22Rv1 (cell line): ENCODE results near the gene TGFBRAP1.

Source experiments
- CTCF ChIP-seq: fragments of 450-650 bp; IDR thresholded peaks from 2 replicates; pipeline ENCODE4 v1.5.1; 2017; ENCODE audit warnings: mild to moderate bottlenecking
- ZFX ChIP-seq: fragments of 450-650 bp; IDR thresholded peaks from 2 replicates; pipeline ENCODE4 v1.6.1; 2017; ENCODE audit warnings: antibody characterized with exemption, borderline replicate concordance

GRCh38 chr2:105307962-105308361, 21.6 kb downstream of the TGFBRAP1 start:
- no peak for TF ChIP-seq CTCF
- no peak for TF ChIP-seq ZFX
